HG02610 (cell line): ENCODE data around the gene NBEAL1.
A peak's percentile ranks its signal among the peaks of the same experiment; 100 is the strongest.
"Not testable (repeated sequence)": the region's sequence is repeated elsewhere in the genome, so short reads cannot be mapped to it uniquely, and the experiment has no call there.

ENCODE experiments used
- ATAC-seq: cut with Tn5 transposase; IDR thresholded peaks from one replicate; pipeline ENCODE4 v1.9.1; 2021; ENCODE audit warnings: mild to moderate bottlenecking, moderate library complexity; ENCODE audit not compliant: unreplicated experiment

Gene NBEAL1

DNA sequence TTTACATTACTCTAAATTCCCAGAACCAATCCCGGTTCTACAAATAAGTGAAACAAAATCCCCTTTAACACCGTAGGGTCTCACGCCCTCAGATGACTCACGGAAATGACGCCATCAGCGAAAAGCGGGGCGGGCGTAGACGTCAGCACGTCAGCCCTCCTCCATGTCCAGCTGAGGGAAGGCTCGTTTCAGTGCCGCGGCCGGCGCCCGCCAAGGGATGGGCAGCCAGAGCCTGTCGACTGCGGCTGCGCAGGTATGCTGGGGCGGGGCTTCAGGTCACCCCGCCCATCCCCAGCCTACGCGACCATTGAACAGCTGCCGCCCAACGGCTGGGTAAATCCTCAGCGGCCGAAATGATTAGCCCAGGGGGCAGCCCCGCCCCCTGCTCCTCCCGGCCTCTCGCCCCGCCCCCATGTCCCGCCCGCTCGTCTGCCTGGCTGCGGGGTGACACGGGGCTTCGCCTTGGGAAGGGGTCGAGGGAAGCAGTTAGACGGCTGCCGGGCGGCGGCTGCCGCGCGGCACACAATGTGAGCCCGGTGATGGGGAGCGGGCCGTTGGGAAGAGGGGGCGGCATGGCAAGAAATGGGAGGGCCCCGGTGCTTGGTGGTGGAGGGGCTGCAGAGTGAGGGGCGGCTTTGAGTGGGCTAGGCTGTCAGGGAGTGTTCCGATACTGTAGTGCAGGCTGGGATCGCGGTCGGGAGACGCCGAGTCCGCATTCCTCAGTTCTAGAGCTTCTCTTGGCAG lies at the start of gene NBEAL1:
Gene NBEAL1, plus strand, starts transcription at position 420 of the 744 bp plus-strand sequence. CDS start 1,510 bp downstream, outside the sequence.
- ATAC-seq = peak; percentile 96

DNA sequence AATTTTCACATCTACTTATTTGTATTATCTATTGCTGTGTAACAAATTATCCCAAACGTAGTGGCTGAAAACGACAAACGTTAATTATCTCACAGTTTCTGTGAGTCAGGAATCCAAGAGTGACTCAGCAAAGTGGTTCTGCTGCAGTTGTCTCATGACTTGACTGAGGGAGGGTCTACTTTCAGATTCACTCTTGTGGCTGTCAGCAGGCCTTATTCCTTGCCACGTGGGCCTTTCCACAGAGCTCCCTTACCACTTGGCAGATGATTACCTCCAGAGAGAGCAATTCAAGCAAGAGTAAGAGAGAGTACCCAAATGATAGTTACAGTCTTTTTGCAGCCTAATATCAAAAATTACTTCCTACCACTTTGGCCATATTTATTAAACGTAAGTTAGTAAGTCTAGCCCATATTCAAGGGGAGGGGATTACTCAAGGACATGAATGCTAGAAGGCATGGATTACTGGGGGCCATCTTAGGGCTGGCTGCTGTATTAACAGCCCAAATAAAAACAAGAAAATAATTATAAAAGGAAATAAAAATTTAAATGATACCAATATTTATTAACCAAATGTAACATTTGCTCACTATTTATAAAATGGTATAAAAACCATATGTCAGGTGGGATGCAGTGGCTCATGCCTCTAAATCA lies 48.7 kb upstream of the NBEAL1 start:
- ATAC-seq = peak; percentile 88

- ATAC-seq = not testable (repeated sequence)
Observed at GRCh38 chr2:202969404-202969803, 45.3 kb upstream of the NBEAL1 start.

- ATAC-seq = no peak
Observed at GRCh38 chr2:202976809-202977208, 37.9 kb upstream of the NBEAL1 start.

- ATAC-seq = no peak
Observed at GRCh38 chr2:202982779-202983491, 31.7 kb upstream of the NBEAL1 start.

GRCh38 chr2:202989749-202990148 lies 24.9 kb upstream of the NBEAL1 start:
- ATAC-seq = no peak

DNA sequence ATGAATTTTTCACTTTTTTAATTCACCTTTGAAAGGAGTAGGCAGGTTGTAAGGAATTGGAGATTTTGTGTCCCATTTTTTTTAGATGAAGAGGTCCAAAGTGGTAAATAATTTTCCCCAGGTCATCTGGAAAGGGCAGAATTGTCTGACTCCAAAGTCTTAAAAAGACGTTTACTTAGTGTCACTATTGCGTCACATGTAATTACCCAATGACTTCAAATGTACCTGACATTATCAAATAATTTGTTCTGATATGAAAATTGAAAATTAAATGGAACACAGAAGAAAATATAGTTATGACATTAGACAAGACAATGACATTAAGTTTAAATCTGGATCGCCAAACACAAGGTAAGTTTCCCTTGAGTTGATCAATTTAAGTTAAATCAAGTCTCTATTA lies 24.2 kb upstream of the NBEAL1 start:
- no peak for ATAC-seq

GRCh38 chr2:202997113-202997512 lies 17.6 kb upstream of the NBEAL1 start:
- ATAC-seq = not testable (repeated sequence)

DNA sequence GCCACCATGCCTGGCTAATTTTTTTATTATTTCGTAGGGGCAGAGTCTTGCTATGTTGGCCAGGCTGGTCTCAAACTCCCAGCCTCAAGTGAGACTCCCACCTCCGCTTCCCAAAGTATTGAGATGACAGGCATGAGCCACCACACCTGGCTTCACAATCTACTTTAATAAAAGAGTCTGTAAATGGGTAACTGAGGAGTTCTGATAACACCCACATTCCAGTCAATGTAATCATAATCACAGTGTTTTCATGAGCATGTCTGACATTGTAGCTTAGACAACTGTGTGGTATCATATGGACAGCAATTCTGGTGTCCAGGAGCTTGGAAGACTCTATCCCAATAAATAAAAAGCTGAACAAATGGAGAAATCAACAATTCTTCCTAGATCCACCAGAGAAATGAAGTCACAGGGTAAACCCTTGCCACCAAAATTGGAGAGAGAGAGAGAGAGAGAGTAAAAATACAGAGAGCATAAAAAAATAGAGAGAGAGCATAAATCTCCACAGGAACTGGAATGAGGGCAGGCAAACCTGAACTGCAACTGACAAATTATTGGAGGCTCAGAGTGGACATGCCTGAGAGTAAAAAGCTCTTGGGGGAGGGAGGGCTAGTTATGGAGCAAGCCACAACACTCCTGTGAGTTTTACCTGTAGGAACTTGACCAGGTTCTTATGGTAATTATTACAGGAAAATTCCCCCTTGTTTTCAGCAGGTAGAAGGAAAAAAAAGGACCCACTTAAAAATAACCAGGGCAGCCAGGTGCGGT lies 12.4 kb upstream of the NBEAL1 start:
- no peak for ATAC-seq

DNA sequence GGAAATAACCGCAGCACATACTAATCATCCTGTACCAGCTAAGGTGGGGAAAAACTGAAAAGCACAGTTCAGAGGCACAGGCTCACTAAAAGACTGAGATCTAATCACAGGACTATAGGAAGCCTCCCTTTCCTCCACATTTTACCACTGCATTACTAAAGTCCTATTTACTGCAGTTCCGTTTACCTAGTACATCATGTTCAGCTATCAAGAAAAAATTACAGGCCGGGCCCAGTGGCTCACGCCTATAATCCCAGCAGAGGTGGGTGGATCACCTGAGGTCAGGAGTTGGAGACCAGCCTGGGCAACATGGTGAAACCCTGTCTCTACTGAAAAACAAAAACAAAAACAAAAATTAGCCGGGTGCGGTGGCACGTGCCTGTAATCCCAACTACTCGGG lies 11.0 kb upstream of the NBEAL1 start:
- ATAC-seq = no peak

GRCh38 chr2:203016716-203017115 lies 2.0 kb downstream of the NBEAL1 start:
- ATAC-seq = no peak

DNA sequence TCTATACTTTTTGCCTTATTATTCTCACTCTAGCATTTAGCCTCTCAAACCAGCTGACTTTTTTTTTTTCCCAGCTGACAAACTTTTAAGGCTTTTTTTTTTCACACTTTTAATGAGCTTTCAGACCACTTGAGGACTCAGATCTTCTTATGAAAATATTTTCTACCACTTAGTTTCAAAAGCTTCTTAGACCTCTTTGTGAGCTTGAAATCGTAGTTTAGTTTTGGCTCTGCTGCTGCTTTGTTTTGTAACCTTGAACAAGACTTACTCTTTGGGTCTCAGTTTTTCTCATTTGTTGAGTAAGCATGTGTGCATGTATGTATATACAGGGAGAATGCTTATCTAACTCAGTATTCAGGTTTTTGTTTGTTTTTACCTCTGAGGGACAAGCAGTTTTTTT lies 3.5 kb downstream of the NBEAL1 start:
- no peak for ATAC-seq

DNA sequence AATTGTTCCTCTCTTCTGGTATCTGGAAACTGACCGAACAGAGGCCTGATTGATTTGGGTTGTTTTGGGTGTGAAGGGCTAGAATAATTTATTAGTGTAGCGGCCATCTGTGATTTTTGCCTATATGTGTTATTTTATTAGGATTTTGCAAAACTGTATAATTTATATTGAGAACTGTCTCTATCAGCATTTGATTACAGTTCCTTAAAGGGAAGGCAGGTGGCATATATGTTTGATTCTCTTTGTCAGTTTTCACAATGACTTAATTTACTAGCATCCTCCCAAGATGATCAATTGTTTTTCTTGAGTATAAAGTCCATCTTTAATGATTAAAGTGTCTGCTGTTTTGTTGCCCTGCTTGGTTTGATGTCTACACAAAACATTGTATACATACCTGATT lies 4.5 kb downstream of the NBEAL1 start:
- no peak for ATAC-seq

DNA sequence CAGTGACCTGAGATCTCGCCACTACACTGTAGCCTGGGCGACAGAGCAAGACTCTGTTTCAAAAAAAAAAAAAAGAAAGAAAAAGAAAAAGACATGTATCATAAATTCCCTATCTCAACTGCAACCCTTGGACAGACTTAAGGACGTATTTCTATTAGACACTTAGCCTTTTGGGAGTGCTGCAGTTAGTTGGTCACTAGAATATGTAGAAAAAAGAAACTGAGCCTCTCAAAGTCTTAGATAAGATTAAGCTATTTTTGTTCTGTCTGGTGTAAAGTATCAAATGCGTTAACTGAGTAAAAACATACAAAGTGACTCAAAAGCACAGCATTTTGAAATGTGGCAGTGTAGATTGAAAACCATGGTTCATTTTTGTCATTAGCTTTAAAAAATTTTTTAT lies 7.3 kb downstream of the NBEAL1 start:
- no peak for ATAC-seq

GRCh38 chr2:203022751-203023150 lies 8.1 kb downstream of the NBEAL1 start:
- no peak for ATAC-seq

GRCh38 chr2:203025592-203025991 lies 10.9 kb downstream of the NBEAL1 start:
- ATAC-seq = no peak

GRCh38 chr2:203030545-203030944 lies 15.9 kb downstream of the NBEAL1 start:
- no peak for ATAC-seq

GRCh38 chr2:203030991-203031390 lies 16.3 kb downstream of the NBEAL1 start:
- no peak for ATAC-seq

- ATAC-seq = no peak
Observed at GRCh38 chr2:203033395-203033794, 18.7 kb downstream of the NBEAL1 start.

GRCh38 chr2:203035879-203036470 lies 21.3 kb downstream of the NBEAL1 start:
- ATAC-seq = no peak

DNA sequence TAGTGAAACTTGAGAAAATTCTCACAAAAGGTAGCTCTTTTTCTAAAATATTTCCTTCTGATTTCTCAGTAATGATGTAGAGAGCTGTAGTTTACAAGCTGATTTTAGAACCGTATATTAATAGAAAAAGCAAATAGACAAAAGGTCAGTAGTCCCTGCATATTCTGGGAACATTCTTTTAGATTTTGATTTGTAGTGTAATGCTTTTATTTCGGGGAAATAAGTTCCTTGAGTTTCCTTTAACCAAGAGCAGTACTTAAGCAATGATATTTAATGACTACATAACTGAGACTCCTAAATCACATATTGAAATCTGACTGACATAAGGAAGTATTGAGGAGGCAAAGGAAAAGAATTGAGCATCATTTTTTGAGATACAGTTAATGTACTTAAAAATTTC lies 22.4 kb downstream of the NBEAL1 start:
- ATAC-seq = no peak
